Liver (tissue), 3 donors: ENCODE data around the gene DBI.

Source experiments
- RAD21 ChIP-seq, 2 donors: IDR thresholded peaks; 2 replicates each; pipeline ENCODE4 v1.6.1; 2016; ENCODE audit warnings: antibody characterized with exemption in 2 of 2, mild to moderate bottlenecking in 2 of 2
- TF ChIP-seq, protein P1 (sequence below): fragments of 150-350 bp; IDR thresholded peaks from 2 replicates; pipeline ENCODE4 v1.5.1; 2017; ENCODE audit warnings: improper control_type of control experiment, low read depth, low read length; ENCODE audit not compliant: missing input control
- donor health status: healthy.
- donor health status: healthy.

- TF ChIP-seq RAD21 (IDR thresholded peaks at IDR 0.05): no peak
- TF ChIP-seq, protein P1, sequence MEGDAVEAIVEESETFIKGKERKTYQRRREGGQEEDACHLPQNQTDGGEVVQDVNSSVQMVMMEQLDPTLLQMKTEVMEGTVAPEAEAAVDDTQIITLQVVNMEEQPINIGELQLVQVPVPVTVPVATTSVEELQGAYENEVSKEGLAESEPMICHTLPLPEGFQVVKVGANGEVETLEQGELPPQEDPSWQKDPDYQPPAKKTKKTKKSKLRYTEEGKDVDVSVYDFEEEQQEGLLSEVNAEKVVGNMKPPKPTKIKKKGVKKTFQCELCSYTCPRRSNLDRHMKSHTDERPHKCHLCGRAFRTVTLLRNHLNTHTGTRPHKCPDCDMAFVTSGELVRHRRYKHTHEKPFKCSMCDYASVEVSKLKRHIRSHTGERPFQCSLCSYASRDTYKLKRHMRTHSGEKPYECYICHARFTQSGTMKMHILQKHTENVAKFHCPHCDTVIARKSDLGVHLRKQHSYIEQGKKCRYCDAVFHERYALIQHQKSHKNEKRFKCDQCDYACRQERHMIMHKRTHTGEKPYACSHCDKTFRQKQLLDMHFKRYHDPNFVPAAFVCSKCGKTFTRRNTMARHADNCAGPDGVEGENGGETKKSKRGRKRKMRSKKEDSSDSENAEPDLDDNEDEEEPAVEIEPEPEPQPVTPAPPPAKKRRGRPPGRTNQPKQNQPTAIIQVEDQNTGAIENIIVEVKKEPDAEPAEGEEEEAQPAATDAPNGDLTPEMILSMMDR: no peak
Observed at GRCh38 chr2:119419065-119419464, 52.3 kb downstream of the DBI start.
